Endothelial cell of hepatic sinusoid (primary cell): ENCODE data around the gene HTATIP2.
"Not testable (repeated sequence)": the region's sequence is repeated elsewhere in the genome, so short reads cannot be mapped to it uniquely, and the experiment has no call there.

Experiments used
- in situ Hi-C: cut with HindIII; loops from 2 replicates; pipeline ENCODE4 v1.10.0; 2017; ENCODE audit warnings: low sequenced_read_pairs

Gene HTATIP2

DNA sequence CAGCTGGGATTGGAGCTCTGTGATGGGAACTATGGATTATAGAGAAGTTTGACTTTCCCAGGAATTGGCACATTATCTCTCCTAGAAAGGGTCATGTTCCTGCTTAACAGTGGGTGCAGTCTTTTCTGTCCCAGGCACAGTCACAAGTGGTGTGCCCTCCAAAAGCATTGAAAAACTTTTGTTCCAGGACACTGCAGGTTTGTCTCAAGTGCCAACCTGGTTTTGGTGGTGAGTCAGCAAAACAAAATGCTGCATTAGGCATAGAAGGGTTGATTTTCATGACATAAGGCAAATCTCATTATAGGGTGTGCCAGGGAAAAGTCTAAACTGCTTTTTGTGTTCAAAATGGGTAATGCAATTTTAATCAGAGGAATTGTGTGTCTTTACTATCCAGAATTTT lies 4.9 kb downstream of the HTATIP2 start:
- in situ Hi-C loops = loop anchor here (25.0 kb wide), 3 partner anchors 106 to 381 kb away; no protein-coding TSS in a partner anchor

DNA sequence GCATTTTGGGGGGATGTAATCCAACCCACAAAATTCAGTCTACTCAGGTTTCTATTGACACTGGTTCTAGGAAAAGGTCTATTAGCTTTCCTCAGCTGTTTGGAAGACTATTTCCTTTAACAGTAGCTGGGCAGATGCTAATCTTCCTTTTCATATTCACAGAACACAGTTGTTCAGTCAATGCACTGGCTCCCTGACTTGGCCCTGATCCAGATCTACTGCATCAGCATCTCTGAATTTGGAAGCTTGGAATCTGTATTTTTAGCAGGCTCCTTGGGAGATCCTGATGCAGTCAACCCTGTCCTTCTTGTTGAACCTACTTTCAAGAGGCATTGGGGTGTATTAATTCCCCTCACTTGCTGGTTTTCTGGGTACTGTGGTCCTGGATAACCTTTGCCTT lies 6.3 kb downstream of the HTATIP2 start:
- in situ Hi-C loops = loop anchor here (25.0 kb wide), 3 partner anchors 108 to 383 kb away; no protein-coding TSS in a partner anchor

- in situ Hi-C loops = loop anchor here (25.0 kb wide), 3 partner anchors 110 to 385 kb away; no protein-coding TSS in a partner anchor
Measured at GRCh38 chr11:20372081-20372626, 8.6 kb downstream of the HTATIP2 start.

GRCh38 chr11:20373147-20373546 lies 9.6 kb downstream of the HTATIP2 start:
- in situ Hi-C loops = loop anchor here (25.0 kb wide), 3 partner anchors 111 to 386 kb away; no protein-coding TSS in a partner anchor

DNA sequence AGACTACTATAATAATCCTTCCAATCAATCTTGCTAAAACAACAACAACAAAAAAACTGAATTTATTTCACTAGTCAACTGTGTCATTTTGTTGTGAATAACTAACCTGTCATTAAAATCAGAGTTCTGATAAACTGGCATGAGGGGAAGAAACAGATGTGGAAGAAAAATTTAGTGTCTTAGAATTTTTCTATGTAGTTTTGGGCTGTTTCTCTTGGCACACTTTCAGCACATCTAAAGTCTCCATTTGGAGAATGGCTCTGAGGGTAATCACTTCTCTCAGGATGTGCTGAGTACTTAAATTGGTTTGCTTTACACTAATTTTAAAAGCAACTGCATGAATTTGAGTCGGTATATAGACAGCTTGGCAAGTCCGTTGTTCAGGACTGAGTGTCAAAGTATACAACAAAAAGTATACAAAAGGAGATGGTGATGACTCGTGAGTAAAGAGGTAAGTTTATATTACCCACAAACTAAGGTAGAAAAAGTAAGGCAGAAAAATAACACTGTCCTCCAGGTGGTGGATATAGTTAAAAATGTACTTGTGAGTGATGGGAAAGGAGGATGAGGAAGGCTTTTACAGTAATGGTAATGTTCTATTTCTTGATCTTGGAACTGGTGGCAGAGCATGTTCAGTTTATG lies 10.2 kb downstream of the HTATIP2 start:
- in situ Hi-C loops = loop anchor here (25.0 kb wide), 3 partner anchors 111 to 386 kb away; no protein-coding TSS in a partner anchor

DNA sequence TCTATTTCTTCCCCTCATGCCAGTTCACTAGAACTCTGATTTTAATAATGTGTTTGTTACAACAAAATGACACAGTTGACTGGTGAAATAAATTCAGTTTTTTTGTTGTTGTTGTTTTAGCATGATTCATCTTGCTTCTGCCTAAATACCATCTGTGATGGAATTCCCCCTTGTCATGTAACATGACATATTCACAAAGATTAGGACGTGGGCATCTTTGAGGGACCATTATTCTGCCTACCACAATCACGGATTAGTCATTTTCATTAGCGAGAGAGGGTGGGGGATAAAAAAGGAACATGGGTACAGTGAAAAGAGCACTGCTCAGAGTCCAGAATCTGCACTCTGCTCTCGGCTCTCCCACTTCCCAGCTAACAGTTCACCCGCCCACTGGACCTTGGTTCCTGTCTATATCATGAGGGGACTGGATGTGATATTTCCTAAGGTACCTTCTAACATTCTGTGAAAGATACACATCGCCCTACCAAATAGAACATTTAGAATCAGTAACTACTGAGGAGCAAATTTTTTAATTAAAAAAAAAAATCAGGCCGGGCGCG lies 11.3 kb downstream of the HTATIP2 start:
- in situ Hi-C loops = loop anchor here (25.0 kb wide), 3 partner anchors 113 to 388 kb away; no protein-coding TSS in a partner anchor

DNA sequence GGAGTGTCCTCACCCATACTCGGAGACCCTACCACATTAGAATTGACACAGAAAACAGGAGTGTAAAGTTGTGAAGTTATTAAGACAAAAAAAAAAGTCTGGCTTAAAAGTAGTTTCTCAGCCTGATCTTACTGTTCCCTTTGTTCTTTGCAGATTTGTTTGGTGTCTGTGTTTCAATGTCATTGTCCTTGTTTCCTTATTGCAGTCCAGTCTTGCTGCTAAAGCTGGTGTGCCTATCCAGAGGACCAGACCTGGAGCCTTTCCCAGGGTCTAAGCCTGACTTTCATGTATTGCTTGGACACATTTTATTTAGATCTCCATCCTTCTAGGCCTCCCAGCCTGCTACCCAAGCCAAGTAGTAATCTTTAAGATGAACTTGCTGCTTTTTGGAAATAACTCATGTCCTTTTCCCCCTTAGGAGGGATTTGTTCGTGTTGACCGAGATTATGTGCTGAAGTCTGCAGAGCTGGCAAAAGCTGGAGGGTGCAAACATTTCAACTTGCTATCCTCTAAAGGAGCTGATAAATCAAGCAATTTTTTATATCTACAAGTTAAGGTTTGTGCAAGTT lies 12.7 kb downstream of the HTATIP2 start:
- in situ Hi-C loops = no loop called here

- in situ Hi-C loops = not testable (repeated sequence)
Measured at GRCh38 chr11:20385996-20386395, 22.5 kb downstream of the HTATIP2 start.

DNA sequence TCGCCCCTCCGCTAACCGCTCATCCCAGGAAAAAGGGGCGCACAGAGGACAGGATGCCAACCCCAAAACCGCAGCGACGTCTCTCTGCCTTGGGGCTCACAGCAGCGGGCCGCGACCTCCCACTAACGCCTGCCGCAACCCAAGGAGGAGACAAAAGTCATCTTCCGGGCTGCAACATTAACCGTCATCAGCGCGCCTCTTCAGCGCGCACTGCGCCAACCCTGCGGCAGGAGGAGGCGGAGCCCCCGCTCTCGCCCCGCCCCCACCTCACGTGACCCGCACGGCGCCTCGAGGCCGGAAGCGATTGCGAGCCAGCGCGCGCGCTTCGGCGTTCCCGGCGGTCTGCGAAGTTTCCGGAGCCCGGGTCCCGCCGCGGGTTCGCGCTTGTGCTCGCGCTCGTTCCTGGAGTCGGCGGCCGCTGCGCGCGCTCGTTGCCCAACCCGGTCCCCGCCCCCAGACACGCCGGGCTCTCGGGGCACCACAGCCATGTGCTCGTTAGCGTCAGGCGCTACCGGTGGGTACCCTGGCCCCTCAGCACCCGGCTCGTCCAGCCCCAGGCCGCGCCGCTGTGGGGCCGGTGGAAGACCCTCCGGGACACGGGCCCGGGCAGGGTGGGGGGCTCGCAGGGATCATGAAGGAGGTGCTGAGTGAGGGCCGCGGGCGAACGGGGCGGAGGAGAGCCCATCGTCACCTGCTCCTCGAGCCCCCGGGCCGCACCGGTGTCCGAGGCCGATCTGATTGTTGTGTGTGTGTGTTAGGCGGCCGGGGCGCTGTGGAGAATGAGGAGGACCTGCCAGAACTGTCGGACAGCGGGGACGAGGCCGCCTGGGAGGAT lies 24.0 kb downstream of the HTATIP2 start, which contains the start of gene PRMT3:
TSS of gene PRMT3 (plus strand) at position 456 of the 835 bp plus-strand sequence. CDS start at position 487, 31 bp downstream.
- in situ Hi-C loops = no loop called here

- in situ Hi-C loops = no loop called here
Measured at GRCh38 chr11:20388096-20389055, 24.9 kb downstream of the HTATIP2 start.

DNA sequence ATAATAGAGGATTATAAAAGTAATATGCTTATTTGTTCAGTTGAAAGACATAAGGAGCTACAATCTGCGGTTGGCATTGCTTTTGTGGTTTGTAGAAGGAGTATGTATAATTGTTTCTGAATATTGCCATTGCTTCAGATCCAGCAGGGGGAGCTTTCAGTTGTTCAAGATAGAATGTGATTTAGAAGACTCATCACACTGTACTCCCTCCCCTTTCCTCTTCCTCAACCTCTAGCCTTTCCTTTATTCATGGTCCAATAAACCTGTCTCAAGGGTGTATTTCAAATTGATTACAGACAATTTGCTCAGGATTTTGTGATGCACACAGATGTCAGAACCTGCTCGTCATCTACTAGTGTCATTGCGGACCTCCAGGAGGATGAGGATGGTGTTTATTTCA lies 33.8 kb downstream of the HTATIP2 start:
- in situ Hi-C loops = no loop called here

DNA sequence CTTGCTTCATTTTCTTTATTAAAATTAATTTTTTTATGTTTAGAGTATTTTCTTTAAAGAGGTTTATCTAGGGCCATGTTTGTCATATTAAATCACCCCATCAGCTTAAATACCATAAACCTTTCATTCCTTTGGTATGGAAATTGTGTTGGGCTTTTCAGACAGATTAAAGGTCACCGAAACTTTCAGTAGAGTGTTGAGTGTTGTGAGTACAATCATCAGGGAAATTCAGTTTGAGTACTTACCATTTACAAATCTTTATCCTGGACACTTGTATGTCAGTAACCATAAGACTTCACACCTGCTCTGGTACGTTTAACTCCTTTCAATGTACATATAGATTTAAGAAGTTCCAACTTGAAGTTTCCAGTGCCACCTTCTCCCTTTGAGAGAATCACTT lies 36.0 kb downstream of the HTATIP2 start:
- in situ Hi-C loops = no loop called here

GRCh38 chr11:20403059-20403458 lies 39.5 kb downstream of the HTATIP2 start:
- in situ Hi-C loops = no loop called here

- in situ Hi-C loops = no loop called here
Measured at GRCh38 chr11:20406484-20406883, 43.0 kb downstream of the HTATIP2 start.

DNA sequence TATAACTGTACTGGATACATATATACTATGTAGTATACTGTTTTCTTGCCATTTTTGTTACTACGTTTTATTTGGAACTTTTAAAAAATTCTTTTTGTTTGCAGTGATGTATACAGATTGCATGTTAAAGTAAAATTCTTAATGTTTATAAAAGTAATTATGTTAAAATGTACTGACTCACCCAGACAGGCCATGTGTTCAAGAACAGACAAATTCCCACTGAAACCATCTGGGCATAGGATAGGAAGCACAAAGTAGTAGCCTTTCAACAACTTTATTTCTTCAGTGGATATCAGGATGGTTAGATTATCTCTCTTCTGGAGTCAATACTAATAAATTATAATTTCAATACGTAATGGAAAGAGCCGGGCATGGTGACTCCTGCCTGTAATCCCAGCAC lies 43.8 kb downstream of the HTATIP2 start:
- in situ Hi-C loops = no loop called here

DNA sequence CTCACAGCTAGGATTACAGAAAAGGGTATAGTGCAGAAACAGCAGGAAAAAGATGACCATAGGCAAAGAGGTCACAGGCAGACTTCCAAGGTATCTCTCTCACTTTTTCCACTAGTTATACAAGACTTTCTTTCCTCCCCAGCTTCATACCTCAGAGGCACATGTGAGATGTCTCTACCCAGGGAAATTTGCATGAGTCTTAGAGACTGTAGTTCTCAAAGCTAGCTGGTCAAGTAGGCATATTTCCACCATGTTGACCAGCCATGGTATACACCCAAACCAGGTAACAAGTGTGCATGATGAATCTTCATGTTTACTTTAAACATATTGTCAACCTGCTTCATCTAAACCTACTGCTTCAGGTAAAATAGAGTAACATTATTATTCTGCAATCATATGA lies 51.9 kb downstream of the HTATIP2 start:
- in situ Hi-C loops = no loop called here

- in situ Hi-C loops = no loop called here
Measured at GRCh38 chr11:20417771-20418170, 54.3 kb downstream of the HTATIP2 start.

DNA sequence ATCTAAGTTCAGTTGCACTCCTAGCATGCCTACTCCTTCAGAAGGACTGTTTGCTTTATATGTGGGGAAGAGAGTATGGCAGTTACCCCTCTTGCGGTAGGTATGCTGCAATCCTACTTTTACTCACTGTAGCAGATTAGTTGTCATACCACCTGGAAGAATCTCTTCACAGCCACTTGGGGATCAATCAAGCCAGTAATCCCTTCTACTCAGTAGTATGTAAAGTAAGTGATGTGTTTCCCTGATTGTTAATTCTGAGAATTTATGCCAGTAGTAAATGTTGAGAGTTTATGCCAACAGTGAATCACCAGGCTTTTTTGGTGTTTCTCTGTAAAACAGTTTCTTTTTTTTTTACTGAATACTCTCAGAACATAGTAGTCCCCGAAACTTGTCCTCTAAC lies 58.4 kb downstream of the HTATIP2 start:
- in situ Hi-C loops = no loop called here

GRCh38 chr11:20429216-20429615 lies 65.7 kb downstream of the HTATIP2 start:
- in situ Hi-C loops = no loop called here
